IPS-18c (cell line): ENCODE measurements around the gene SUPV3L1.

ENCODE experiments used
- H3K4me3 ChIP-seq: 2 replicates; pipeline ENCODE4 v1.7.0; 2013; ENCODE audit warnings: low read depth, mild to moderate bottlenecking, low read length, moderate library complexity; ENCODE audit not compliant: insufficient read depth
- H3K9me3 ChIP-seq: one replicate; pipeline ENCODE4 v1.6.1; 2013; ENCODE audit warnings: mild to moderate bottlenecking, low read length, moderate library complexity; ENCODE audit not compliant: control insufficient read depth, insufficient read depth

Gene SUPV3L1

GRCh38 chr10:69180525-69181204 lies 631 bp downstream of the SUPV3L1 start:
- Histone ChIP-seq H3K9me3 (no peaks in the 10 kb centered on the region), H3K4me3 (peak overlapping the region; percentile 100)

DNA sequence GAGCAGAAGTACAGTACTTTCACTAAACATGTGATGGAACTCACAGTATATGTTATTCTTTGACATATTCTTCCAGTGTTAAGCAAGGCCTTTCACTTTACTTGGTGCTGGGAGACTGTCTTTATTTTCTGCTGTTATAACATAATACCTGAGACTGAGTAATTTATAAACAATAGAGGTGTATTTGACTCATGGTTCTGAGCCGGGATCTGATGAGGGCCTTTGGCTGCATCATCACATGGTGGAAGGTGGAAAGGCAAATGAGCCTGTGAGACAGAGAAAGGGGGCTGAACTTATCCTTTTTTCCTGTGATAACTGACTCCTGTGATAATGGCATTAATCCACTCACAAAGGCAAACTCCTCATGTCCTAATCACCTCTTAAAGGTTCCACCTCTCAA lies 1.4 kb downstream of the SUPV3L1 start:
- Histone ChIP-seq H3K9me3 (no peaks in the 10 kb centered on the region), H3K4me3 (0 out of 2 replicates have a peak overlapping the region, but pooled peaks have one; percentile 100)

GRCh38 chr10:69182005-69182404 lies 2.0 kb downstream of the SUPV3L1 start:
- Histone ChIP-seq H3K9me3 (no peaks in the 10 kb centered on the region), H3K4me3 (no peak overlapping the region)

GRCh38 chr10:69186524-69186923 lies 6.5 kb downstream of the SUPV3L1 start:
- Histone ChIP-seq H3K9me3 (no peaks in the 10 kb centered on the region), H3K4me3 (no peak overlapping the region)

DNA sequence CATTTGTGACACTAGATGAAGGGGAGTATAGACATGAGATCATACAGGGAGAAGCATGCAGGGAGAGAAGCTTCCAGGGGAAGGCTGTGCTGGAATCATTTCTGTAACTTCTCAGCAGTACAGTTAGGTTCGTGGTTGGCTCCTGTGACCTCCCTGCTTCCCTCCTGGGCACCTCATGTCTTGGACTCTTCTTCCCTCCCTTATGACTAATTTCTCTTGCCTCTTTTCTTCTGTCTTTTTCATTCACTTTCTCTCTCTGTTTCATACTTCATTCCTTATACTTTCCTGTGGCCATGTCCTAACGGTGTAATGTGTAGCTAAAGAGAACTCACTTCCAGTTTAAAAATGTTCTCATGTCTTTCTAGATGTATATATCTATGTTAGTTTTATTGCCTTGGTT lies 21.0 kb downstream of the SUPV3L1 start:
- Histone ChIP-seq H3K9me3 (no peaks in the 10 kb centered on the region), H3K4me3 (no peak overlapping the region)

DNA sequence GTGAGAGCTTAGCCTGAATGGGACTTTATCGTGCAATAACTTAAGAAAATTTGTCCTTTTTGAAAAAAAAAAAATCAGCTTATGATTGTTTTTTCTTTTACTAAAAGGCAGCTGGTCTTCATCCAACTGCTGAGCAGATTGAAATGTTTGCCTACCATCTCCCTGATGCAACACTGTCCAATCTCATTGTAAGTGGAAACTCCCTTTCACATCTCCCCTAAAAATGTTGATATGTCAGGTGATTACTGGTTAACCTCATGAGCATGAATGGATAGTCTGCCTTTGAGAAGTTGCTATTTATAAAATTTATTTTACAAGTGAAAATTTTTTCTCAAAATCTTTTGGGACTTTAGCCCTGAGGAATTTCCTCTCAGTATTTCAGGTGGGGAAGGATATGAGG lies 22.3 kb downstream of the SUPV3L1 start:
- no peaks in the 10 kb centered on the region for H3K9me3 ChIP-seq

DNA sequence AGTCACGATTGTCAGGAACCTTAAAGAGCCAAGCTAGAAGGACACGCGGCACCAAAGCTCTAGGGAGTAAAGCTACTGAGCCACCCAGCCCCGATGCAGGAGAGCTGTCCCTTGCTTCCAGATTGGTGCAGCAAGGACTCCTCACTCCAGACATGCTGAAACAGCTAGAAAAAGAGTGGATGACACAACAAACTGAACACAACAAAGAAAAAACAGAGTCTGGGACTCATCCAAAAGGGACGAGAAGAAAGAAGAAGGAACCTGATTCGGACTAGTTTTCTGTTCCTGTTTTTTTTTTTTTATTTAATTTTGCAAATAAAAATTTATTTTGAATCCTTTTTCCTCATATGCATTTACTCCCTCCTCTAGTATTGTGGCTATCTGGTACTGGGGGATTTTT lies 28.7 kb downstream of the SUPV3L1 start:
- H3K4me3 ChIP-seq, result no peak overlapping the region
- no peaks in the 10 kb centered on the region for H3K9me3 ChIP-seq

More for the DNA sequence above, 22.3 kb downstream of the SUPV3L1 start:
- H3K4me3 ChIP-seq, result no peak overlapping the region

GRCh38 chr10:69209787-69210484 lies 29.9 kb downstream of the SUPV3L1 start:
- no peaks in the 10 kb centered on the region for H3K9me3 ChIP-seq
- no peak overlapping the region for H3K4me3 ChIP-seq

DNA sequence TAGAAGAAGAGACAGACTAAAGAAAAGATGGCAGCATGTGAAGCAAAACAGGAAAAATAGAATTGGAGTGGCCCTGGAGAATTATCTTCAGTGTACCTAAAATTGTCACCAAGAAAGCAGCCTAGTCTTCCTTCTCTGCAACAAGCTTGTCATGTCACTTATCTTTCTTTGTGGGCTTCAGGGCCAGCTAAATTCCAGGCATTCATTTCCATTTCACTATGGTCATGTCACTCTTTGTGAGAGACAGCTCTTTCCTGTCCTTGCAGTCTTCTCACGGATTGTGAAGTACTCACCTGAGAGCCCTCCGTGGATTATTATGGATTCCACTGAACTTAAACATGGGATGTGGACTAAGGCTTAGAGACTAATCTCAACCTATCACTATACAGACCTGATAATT lies 31.1 kb downstream of the SUPV3L1 start:
- Histone ChIP-seq H3K9me3 (no peaks in the 10 kb centered on the region), H3K4me3 (no peak overlapping the region)

GRCh38 chr10:69211524-69211923 lies 31.5 kb downstream of the SUPV3L1 start:
- Histone ChIP-seq H3K9me3 (no peaks in the 10 kb centered on the region), H3K4me3 (no peak overlapping the region)

- H3K9me3 ChIP-seq, result no peaks in the 10 kb centered on the region
These were observed 33.7 kb downstream of the SUPV3L1 start for GRCh38 chr10:69213591-69214311.

DNA sequence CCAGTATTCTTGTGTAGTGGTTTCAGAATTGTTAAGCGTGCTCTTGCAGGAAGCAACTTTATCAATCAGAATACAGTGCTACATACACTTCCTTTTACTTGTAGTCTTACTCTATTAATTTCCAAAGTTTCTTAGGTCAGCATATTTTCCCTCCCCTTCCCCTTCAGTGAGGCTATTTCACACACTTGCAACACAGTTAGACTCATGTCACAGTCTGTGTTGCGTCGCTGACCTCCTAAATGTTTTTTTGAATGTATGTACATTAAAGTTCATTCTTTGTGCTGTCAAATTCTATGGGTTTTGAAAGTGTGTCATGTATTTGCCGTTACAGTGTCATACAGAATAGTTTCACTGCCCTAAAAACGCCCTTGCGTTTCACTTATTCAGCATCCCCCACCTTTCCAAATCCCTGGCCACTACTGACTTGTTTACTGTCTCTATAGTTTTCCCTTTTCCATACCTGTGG lies 34.7 kb downstream of the SUPV3L1 start:
- Histone ChIP-seq H3K9me3 (no peaks in the 10 kb centered on the region), H3K4me3 (no peak overlapping the region)

More at GRCh38 chr10:69213591-69214311, 33.7 kb downstream of the SUPV3L1 start:
- H3K4me3 ChIP-seq, result no peak overlapping the region

- Histone ChIP-seq H3K4me3 (no peak overlapping the region), H3K9me3 (no peaks in the 10 kb centered on the region)
These were observed 35.6 kb downstream of the SUPV3L1 start for GRCh38 chr10:69215405-69216171.

DNA sequence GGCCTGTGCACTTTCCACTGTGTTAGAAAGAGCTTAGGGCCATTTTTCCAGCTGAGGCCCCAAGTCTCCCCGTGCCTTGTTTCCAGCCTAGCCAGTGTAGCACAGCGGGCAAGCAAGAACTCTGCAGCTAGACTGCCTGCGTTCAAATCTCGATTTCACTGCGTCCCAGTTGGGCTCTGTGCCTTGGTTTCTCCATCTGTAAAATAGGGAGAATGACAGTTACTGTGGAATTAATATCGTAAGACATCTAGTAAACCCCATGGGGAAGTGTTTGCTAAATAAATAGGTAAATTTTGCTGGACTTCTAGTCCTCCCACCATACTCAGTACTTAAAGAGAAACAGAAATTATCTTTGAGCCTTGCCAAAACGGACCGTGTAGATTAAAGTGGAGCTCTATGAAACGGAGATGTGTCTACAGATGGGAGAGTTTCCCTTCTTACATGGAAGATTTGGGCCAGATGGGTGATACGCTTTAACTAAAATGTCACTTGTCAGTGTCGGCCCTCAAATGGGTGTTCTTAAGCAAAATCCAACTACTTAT lies 36.6 kb downstream of the SUPV3L1 start:
- no peaks in the 10 kb centered on the region for H3K9me3 ChIP-seq

DNA sequence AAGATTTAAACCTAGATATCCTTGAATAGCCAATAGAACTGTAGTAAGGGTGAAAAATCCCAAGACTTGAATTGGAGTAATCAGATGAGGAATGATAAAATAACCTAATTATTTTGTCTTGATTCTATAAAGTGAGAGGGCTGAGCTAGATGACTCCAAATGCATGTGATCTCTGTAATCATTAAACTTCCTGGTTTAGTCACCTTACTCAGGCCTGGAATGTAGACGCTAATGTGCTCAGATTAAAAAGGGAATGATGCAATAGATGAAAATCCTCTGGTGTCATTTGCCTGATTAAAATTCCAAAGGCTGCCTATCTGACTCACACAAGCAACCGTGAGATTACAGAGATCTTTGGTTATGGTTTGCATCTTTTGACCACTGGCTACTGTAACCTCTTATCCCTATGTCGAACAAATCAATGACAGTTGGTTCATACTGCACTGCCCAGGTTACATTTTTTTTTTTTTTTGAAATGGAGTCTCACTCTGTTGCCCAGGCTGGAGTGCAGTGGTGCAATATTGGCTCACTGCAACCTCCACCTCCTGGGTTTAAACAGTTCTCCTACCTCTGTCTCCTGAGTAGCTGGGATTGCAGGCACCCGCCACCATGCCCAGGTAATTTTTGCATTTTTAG lies 37.2 kb downstream of the SUPV3L1 start:
- H3K4me3 ChIP-seq, result no peak overlapping the region
- H3K9me3 ChIP-seq, result no peaks in the 10 kb centered on the region

More for the DNA sequence above, 36.6 kb downstream of the SUPV3L1 start:
- no peak overlapping the region for H3K4me3 ChIP-seq

GRCh38 chr10:69218831-69219230 lies 38.8 kb downstream of the SUPV3L1 start:
- Histone ChIP-seq H3K4me3 (no peak overlapping the region), H3K9me3 (no peaks in the 10 kb centered on the region)
